Skin of body (tissue), 2 donors: ENCODE results near the gene PTPRE. TPM values are rescaled to one million over a fixed set of nuclear protein-coding genes. Genes with fewer than 3 reads are reported as not detected.

ENCODE experiments used
- DNase-seq: peaks from one replicate; lab custom pipeline; 2025; lab: John Stamatoyannopoulos, UW
- total RNA-seq: library from RNA; depleted of rRNA; stranded (reverse); fragments of >200 nt; gene quantifications from one replicate; pipeline ENCODE4 v1.2.3, GENCODE V29; 2014

Gene PTPRE, protein sequence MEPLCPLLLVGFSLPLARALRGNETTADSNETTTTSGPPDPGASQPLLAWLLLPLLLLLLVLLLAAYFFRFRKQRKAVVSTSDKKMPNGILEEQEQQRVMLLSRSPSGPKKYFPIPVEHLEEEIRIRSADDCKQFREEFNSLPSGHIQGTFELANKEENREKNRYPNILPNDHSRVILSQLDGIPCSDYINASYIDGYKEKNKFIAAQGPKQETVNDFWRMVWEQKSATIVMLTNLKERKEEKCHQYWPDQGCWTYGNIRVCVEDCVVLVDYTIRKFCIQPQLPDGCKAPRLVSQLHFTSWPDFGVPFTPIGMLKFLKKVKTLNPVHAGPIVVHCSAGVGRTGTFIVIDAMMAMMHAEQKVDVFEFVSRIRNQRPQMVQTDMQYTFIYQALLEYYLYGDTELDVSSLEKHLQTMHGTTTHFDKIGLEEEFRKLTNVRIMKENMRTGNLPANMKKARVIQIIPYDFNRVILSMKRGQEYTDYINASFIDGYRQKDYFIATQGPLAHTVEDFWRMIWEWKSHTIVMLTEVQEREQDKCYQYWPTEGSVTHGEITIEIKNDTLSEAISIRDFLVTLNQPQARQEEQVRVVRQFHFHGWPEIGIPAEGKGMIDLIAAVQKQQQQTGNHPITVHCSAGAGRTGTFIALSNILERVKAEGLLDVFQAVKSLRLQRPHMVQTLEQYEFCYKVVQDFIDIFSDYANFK
- total RNA-seq, result 15.9 TPM

DNA sequence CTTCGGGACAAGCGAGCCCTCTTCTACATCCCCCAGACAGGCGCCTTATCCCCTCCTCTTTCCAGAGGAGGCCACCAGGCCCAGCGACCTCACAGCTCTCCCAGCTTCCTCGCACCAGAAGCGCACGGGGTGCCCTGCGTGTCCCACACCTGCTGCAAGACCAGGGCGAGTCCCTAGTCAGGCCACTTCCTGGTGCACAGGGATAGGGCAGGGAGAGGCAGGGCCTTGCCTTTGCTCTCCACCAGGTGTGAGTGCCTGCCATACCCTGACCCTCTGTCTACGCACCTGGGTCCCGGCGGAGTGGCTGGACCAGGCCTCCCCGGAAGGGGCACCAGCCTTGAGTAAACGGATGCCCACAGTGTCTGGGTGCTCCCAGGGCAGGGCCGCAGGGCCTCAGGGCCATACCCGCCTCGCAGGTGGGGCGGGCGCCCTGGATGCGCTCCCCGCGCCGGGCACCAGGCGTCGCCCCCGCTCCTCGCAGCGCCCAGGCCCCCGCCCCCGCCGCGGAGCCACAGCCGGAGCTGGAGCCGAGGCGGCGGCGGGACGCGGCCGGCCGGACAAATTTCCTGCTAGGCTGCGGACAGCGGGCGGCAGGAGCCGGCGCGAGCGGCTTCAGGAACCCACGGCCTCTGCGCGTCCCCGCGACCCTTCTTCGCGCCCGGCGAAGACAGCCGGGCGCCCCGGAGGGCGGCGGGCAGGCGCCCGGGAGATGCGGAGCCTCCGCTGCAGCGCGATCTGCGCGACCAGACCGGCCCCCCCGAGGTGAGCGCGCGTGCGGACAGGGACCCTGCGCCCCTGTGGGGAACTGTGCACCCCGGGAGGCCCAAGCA, at the start of gene PTPRE:
Gene PTPRE, plus strand, starts transcription at position 556 of the 830 bp plus-strand sequence. CDS start 133,779 bp downstream, outside the sequence.
- peak; percentile 44 for DNase-seq

DNA sequence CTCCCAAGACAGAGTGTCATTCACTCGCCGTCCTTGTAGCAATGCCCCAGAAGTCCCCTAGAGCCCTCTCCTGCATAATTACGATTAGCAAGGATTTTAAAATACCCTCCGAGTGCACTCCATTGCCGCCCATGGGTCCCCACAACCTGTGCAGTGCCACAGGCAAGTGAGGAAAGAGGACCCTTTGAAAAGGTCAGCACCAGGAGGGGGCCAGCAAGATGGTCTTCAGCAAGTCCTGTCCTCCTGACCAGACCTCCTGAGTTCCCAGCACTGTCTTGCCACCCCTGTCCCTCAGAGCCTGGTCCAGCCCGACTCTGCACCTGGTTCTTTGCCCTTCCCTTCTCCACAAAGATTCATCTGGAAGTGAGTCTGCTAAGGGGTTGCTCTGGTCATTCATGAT, 46.3 kb upstream of the PTPRE start:
- DNase-seq, result no peak

DNA sequence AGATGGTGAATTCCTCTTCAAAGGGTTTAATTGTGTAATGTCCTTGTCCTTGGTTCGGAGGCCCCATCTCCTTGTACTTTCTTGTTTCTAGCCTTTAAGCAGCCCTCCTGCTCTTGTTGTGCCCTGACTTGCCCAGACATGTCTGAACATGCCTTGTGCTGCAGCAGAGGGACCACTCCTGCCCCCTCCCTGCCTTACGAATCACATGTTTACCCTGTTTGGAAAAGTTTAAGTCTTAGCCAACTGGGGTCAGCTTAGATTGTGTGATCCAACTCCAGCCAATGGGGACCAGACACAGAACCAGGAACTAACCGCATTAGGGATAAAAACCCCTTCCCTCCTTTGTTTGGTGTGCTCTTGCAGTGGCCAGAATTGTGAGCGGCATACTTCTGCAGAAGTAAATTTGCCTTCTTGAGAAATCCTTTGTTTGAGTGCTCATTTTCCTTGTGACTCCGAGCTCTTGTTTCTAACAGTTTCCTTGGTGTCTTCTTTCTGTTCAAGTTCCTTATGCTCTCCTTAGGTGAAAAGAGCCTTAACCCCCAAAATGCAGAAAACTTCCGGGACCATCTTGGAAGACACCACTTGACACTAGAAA, 43.6 kb upstream of the PTPRE start:
- DNase-seq, result no peak

DNA sequence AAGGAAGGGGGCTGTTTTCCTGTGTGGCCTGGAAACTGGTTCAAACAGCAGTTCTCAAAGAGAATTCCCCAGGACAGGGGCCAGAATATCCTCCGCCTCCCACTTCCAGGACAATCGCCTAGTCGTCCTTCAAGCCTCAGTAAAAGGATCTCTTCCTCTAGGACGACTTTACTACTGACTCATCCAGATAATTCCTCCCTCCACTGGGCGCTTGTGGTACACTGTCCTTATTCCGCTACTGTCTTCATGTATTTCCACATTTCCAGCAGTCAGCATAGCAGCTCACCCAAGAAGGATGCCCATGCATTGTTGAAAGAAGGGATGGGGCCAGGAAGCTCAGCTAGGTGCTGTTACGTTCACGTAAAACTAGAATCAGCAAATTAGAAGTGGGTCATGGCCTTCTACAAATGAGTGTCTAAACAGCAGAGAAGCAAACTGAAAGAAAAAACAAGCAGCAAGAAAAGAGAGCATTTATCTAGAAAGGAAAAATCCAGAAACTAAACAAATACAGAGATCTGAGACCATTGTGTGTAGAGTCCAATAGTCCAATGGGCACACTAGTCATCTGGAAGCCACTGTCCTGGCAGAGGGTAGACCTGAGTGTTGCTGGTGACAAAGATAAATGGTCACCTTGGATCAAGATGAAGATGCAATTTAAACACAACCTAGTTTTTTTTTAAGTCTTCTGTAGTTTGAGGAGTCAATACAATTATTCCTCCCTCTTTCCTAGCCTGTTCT, 40.5 kb upstream of the PTPRE start:
- no peak for DNase-seq

DNA sequence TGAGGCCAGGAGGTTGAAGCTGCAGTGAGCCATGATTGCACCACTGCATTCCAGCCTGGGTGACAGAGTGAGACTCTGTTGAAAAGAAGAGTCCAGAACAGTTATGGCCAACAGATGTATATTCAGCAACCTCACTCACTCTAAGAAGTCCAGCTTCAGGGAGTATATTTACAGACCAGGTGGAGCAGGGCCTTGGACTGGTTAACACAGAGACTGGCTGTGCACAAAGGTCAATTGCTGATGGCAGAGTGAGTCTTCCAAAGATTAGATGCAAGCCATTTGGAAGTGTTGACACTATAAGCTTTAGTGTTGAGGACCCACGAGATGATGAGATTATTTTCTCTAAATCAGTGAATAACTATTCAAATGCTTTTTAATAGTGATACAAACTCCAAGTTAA, 39.1 kb upstream of the PTPRE start:
- DNase-seq, result no peak

DNA sequence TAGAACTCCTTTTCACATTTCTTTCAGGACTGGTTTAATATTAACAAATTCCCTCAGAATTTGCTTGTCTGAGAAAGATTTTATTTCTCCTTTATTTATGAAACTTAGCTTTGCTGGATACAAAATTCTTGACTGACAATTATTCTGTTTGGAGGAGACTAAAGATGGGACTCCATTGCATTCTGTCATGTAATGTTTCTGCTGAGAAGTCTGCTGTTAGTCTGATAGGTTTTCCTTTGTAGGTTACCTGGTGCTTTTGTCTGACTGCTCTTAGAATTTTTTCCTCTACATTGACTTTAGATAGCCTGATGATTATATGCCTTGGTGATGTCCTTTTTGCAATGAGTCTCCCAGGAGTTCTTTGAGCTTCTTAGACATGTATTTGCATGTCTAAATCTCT, 37.6 kb upstream of the PTPRE start:
- no peak for DNase-seq

DNA sequence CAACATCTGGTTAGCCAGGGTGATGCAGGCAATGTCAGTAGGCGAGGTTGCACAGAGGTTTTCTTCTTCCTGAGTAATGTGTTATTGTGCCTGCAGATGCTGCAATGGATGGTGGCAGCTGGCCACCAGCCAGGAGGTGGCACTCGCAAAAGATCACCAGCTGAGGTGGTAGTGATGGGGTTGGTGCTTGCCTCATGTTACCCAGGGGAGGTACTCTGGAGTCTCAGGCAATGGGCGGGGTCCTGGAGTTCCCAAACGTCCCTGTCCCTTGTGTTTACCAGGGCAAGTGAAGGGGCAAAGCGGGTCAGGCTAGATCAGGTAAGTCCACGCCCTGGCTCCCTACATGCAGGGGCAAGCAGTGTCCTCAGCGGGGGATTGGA, 35.3 kb upstream of the PTPRE start:
- no peak for DNase-seq

DNA sequence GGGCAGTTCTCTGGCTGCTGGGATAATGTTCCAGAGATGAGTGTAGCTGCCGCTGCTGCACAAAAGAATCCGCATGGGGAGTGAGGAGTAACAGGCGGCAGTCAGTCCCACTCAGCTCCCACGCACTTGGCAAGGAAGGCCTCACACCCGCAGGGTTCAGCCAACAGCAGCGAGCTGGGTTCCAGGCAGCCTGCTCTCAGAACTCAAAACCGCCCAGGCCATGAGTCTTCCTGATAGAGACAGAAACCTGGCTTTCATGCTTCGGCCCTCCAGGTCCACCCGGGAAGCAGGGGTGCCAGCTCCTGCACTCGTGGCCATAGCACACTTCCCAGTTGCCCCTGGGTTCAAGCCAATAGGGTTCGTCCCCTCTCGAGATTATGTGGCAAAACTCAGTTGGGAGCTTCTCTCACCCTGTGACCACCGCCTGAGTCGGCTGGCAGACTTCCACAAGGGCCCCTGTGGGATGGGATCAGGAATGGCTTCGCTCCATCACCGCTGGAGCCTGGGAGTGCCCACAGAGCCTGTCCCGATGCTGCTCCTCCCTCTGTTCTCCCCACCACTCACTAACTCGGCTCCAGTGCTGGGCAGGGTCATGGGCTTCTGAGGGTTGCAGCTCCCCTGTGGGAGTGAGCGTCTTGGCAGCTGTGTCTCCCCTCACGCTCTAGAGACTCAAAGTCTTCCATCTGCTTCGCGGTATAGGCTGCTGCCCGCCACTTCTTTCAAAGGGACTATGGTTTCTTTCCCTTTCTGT, 34.7 kb upstream of the PTPRE start:
- DNase-seq, result no peak

DNA sequence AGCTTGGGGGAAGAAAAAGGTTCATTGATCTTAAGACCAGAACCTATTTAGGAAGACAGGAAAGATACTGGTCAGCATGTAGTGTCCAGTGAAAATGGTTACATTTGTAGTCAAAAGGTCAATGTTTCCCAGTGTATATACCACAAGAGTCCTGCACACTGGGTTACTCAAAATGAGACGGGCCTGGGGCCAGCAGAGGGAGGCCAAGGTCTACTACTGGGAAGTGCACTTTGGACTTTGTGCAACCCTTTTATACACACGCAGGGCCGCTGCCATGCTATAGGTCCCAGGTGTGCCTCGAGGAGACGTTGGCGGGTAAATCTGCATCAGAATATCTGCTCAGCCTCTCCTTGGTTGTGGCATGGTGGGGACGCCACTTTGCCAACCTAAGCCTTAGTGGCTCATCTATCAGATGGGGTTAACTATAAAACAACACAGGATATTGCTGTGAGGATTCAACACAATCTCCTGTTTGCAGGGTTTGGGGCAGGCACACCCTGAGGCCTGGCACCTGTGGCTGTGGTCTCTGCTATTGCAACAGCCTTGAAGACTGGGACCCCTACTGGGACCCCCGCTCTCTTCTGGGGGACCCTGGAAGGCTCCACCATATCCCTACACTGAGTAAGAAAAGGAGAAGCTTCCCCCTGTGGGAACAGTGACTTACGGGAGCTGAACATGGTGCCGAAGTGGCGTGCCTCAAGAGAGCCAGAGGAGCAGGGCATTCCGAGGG, 33.9 kb upstream of the PTPRE start:
- DNase-seq, result no peak

DNA sequence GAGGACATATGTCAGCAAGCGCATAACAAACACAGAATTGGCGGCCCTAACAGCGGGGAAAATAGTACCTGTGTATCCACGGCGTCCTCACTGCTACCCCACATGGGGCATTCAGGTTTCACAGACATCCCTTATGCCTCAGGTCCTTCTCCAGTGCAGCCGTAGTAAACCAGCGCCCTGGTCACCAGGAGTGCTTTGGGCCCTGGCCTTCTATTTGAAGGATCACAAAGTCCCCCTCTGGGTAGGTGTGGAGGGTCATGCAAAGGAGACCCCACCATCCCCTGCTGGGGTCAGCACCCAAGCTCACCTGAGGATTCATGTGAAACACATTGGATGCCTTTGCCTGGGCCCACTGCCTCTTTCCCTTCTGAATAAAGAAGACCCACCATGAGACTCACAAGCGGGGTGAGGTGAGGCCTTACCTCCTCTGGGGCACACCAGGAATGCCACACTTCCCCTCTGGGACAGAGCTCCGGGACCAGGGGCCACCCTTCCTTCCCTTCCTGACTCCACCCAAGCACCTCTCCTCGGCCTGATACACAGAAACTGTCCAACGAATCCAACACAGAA, 32.9 kb upstream of the PTPRE start:
- DNase-seq, result no peak

DNA sequence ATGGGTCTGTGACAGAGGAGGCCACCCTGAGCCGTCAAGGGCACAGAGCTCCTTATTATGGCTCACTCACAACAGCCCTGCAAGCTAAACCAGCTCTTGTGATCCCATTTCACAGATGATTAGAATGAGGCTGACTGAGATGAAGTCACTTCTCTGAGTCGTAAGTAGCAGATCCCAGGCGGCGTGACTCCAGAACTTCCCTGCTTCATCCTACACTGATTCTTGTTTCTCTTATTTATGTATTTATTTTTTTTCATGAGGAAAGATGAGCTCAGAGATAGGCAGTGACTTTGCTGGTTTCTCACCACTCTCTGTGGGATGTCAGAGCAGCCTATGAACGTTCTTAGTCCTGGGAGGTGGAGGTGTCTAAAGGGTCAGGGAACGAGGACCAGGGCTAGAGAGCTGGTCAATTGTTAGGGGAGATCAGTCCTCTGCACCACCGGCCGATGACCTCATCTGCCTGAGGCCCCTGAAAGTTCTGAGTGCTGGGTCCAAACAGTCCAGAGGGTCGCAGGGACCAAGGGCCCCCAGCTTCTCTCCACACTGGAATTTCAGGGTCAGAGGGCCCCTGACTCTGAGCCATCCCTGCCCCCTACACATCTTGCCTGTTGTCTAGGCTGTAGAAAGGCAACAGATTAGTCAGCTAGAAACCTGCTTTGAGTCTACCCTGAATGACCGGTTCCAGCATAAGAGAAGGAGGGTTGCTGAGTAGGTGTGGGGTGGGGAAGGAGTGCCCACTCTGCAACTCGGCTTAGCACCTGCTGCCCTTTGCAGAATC, 32.0 kb upstream of the PTPRE start:
- DNase-seq, result no peak

DNA sequence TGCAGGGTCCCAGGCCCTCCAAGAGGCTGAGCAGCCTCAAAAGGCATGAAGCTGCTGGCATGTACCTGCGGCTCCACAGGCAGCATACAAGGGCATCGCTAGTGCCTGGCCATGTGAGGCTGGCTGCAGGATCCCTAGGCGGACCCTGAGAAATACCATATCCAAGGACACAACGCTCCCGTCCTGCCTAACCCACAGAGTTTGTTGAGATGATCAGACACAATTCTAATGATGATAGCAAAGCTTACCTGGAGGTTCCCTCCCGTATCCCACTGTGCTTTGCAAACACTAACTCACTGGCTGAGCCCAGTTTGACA, 31.5 kb upstream of the PTPRE start:
- no peak for DNase-seq

DNA sequence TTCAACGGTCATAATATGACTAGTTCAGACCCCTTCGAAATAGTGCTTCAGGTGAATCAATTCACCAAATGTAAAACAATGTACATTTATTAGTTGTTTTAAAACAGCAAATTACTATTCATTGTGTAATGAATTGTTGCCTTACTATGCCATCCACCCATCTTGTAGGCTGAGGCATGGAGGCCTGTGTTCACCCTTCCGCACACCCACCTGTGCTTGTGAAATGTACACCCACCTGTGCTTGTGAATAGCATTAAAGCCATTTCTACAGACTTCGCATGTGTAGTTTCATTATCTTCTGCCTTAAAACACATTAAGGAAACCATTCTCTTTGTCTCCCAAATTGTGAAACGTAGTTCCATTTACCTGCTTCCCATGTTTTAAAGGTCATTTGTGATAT, 31.0 kb upstream of the PTPRE start:
- DNase-seq, result no peak

DNA sequence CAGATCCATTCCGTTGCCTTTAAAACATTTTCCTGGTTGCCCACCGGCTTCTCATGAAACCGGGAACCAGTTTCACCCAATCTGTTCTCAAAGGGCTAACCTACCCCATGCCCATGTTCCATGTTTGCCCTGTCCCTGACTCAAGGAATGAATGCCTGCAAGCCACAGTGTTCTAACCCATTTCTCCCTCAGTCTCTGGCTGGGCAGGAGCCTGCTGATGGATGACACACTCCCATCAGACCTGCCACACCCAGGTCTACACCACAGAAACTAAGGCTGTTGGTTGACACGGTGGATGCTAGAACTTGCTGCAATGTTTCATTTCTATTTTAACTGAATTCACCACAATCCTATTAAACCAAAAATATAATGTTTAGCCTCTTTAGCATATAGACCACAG, 29.8 kb upstream of the PTPRE start:
- no peak for DNase-seq

DNA sequence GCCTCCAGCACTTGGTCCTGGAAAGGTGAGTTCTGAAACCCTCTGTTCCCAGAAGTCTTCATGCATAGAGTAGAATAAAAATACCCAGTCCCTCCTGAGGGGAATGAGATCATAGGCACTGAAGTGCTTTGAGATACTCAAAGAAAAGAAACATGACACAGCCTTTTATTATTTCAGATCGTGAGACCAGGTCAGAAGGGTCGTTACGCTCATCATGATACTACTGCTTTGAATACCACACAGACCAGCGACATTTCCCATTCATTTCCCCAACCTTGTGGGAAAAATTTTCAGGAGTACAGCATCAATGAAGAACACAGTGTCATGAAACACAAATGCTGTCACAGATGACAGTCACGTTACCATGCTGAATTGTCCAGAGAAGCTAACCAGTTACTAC, 29.2 kb upstream of the PTPRE start:
- DNase-seq, result no peak

DNA sequence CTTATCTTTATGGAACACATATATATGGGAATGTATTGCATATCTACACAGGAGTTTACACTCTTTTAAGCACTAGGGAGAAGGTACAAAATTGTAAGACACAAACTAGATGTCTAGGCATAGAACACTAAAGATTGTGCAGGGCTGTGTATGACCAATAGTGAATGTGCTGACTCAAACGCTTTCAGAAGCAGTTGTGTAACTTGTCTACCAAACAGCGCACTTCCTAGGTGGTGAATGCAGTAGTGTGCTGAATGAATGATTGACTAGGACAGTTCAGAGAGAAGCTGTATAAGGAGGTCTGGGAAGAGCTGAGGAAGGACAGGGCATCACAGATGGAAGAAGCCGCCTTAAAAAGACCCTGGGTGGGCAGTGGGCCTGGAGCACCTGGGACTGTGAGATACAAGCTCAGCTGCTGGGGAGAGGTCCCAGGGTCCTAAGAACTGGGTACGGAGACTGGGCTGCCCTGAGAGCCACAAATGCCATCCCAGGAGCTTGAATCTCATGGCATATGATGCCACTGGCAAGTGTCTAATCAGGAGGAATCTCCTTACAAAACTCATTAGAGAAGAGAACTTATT, 28.3 kb upstream of the PTPRE start:
- no peak for DNase-seq

DNA sequence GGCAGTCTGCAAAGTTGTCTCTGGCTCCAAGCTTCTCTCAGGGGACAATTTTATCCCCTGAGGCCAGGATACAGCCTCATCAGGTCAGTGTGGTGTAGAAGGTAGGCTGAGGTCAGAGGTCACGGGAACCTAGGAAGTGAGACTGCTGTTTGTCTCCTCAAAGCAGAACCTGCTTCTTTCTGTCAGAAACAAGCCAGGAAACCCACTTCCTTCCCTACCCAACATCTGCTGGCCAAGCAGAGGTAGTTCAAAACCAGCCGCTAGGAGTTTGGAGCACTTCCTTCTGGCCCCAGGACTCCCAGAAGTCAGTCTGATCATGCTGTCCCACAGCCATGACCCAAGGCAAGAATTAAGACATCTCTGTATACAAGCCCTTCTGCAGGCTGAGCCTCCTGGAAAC, 26.3 kb upstream of the PTPRE start:
- no peak for DNase-seq

DNA sequence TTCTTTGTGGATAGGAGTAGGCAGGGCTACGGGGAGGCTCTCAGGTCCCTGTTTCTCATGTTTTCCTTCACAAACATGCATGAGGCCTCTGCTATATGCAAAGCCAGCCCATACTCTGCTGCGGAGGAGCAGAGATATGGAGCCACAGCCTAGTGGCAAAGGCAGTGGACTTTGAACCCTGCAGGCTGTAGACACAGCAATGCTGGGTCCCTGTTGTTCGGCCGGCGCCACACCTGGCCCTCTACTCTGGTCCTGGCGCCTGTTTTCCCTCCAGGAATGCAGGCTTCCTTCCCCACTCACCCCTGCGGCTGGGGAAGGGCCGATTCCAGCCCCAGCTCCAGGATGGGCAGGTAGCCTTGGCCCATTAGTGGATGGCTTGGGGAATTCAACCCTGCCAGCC, 25.6 kb upstream of the PTPRE start:
- DNase-seq, result no peak
